SK-N-SH treated with all-trans-retinoic acid at 6 μM for 48 hours (cell line): ENCODE measurements around the gene PRCC.

Experiments used
- ATAC-seq: fragments of 200-7000 bp; cut with Tn5 transposase; 3 replicates; pipeline ENCODE4 v1.9.1; 2020; ENCODE audit warnings: mild to moderate bottlenecking, moderate library complexity
- ARNTL ChIP-seq: fragments of 450-650 bp; formaldehyde crosslinking; IDR thresholded peaks from 2 replicates; pipeline ENCODE4 v1.5.0; 2020; ENCODE audit warnings: low read depth, mild to moderate bottlenecking, moderate library complexity, borderline replicate concordance
- BACH2 ChIP-seq: fragments of 250-450 bp; sonication (Bioruptor Pico); IDR thresholded peaks from 2 replicates; pipeline ENCODE4 v1.9.0; 2021; ENCODE audit warnings: mild to moderate bottlenecking, borderline replicate concordance
- CSDC2 ChIP-seq: fragments of 250-450 bp; sonication (Bioruptor Pico); IDR thresholded peaks from 2 replicates; pipeline ENCODE4 v1.5.0; 2020; ENCODE audit warnings: mild to moderate bottlenecking, moderate library complexity
- ESRRG ChIP-seq: fragments of 250-450 bp; sonication (Bioruptor Pico); IDR thresholded peaks from 2 replicates; pipeline ENCODE4 v1.6.1; 2021; ENCODE audit warnings: mild to moderate bottlenecking
- GLIS3 ChIP-seq: fragments of 250-450 bp; sonication (Bioruptor Pico); IDR thresholded peaks from 2 replicates; pipeline ENCODE4 v1.5.0; 2020; ENCODE audit warnings: mild to moderate bottlenecking, moderate library complexity
- ISL1 ChIP-seq: fragments of 250-450 bp; sonication (Bioruptor Pico); IDR thresholded peaks from 2 replicates; pipeline ENCODE4 v2.1.2; 2022; ENCODE audit warnings: mild to moderate bottlenecking, moderate library complexity
- OSR1 ChIP-seq: fragments of 250-450 bp; sonication (Bioruptor Pico); IDR thresholded peaks from 2 replicates; pipeline ENCODE4 v1.8.0; 2022; ENCODE audit warnings: moderate library complexity, mild to moderate bottlenecking, inconsistent platforms
- SNAI2 ChIP-seq: fragments of 250-450 bp; sonication (Bioruptor Pico); IDR thresholded peaks from 2 replicates; pipeline ENCODE4 v1.5.0; 2020; ENCODE audit warnings: mild to moderate bottlenecking, moderate library complexity
- TCF4 ChIP-seq: fragments of 250-450 bp; sonication (Bioruptor Pico); IDR thresholded peaks from 2 replicates; pipeline ENCODE4 v1.8.0; 2021; ENCODE audit warnings: mild to moderate bottlenecking, moderate library complexity, borderline replicate concordance
- TOX ChIP-seq: fragments of 250-450 bp; sonication (Bioruptor Pico); IDR thresholded peaks from 2 replicates; pipeline ENCODE4 v1.8.0; 2021; ENCODE audit warnings: mild to moderate bottlenecking, moderate library complexity, borderline replicate concordance
- ZC3H10 ChIP-seq: fragments of 250-450 bp; sonication (Bioruptor Pico); IDR thresholded peaks from 2 replicates; pipeline ENCODE4 v1.5.1; 2021; ENCODE audit warnings: mild to moderate bottlenecking, moderate library complexity
- ZFP3 ChIP-seq: fragments of 250-450 bp; sonication (Bioruptor Pico); IDR thresholded peaks from 2 replicates; pipeline ENCODE4 v1.5.0; 2020; ENCODE audit warnings: mild to moderate bottlenecking, moderate library complexity
- ZNF70 ChIP-seq: fragments of 450-650 bp; formaldehyde crosslinking; IDR thresholded peaks from 2 replicates; pipeline ENCODE4 v1.5.0; 2020; ENCODE audit warnings: mild to moderate bottlenecking, moderate library complexity
- ZNF8 ChIP-seq: fragments of 450-650 bp; formaldehyde crosslinking; IDR thresholded peaks from 2 replicates; pipeline ENCODE4 v1.5.0; 2020; ENCODE audit warnings: mild to moderate bottlenecking, moderate library complexity
- TF ChIP-seq, protein P1 (sequence below): fragments of 250-450 bp; sonication (Bioruptor Pico); IDR thresholded peaks from 2 replicates; pipeline ENCODE4 v1.5.0; 2020; ENCODE audit warnings: mild to moderate bottlenecking, moderate library complexity
- TF ChIP-seq, protein P2 (sequence below): fragments of 250-450 bp; sonication (Bioruptor Pico); IDR thresholded peaks from 2 replicates; pipeline ENCODE4 v1.8.0; 2020; ENCODE audit warnings: mild to moderate bottlenecking, moderate library complexity, borderline replicate concordance
- TF ChIP-seq, protein P3 (sequence below): fragments of 250-450 bp; sonication (Bioruptor Pico); IDR thresholded peaks from 2 replicates; pipeline ENCODE4 v1.5.1; 2020; ENCODE audit warnings: low read depth, mild to moderate bottlenecking, moderate library complexity
- TF ChIP-seq, protein P4 (sequence below): fragments of 250-450 bp; sonication (Bioruptor Pico); IDR thresholded peaks from 2 replicates; pipeline ENCODE4 v1.5.1; 2021; ENCODE audit warnings: mild to moderate bottlenecking, moderate library complexity
- TF ChIP-seq, protein P5 (sequence below): fragments of 250-450 bp; sonication (Bioruptor Pico); IDR thresholded peaks from 2 replicates; pipeline ENCODE4 v1.8.0; 2021; ENCODE audit warnings: low read depth, mild to moderate bottlenecking, moderate library complexity, borderline replicate concordance

Gene PRCC

DNA sequence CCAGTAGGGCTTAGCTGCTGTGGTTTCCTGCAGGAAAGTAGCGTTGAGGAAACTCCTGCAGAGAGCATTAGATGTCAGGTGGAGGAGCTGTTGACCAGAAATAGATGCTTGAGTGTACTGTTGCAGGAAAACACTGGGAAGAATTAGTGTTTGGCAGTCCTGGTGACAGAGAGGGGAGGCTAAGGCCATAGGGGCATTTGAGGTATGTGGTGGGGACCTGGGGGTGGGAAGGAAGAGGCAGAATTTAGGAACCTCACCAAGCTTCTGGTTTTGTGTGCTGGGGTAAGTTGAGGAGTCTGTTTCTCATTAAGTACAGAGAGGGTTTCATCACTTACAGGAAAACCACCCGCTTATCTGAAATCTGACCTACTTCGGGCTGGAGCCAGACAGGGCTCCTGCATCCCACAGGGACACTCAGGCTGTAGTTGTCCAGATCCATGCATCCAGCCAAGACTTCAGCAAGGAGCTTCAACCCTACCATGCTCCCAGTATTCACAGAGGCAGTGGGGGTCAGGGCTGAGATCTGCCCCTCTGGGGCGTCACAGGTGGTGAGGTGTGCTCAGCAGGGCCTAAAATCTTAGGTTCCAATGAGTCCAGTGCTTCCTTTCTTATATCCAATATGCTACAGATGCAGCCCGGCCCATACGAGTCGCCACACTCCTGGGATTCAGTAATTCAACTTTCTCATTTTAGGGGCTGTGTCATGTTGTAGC, 34.2 kb downstream of the PRCC start (continued):
- TF ChIP-seq, protein P1, sequence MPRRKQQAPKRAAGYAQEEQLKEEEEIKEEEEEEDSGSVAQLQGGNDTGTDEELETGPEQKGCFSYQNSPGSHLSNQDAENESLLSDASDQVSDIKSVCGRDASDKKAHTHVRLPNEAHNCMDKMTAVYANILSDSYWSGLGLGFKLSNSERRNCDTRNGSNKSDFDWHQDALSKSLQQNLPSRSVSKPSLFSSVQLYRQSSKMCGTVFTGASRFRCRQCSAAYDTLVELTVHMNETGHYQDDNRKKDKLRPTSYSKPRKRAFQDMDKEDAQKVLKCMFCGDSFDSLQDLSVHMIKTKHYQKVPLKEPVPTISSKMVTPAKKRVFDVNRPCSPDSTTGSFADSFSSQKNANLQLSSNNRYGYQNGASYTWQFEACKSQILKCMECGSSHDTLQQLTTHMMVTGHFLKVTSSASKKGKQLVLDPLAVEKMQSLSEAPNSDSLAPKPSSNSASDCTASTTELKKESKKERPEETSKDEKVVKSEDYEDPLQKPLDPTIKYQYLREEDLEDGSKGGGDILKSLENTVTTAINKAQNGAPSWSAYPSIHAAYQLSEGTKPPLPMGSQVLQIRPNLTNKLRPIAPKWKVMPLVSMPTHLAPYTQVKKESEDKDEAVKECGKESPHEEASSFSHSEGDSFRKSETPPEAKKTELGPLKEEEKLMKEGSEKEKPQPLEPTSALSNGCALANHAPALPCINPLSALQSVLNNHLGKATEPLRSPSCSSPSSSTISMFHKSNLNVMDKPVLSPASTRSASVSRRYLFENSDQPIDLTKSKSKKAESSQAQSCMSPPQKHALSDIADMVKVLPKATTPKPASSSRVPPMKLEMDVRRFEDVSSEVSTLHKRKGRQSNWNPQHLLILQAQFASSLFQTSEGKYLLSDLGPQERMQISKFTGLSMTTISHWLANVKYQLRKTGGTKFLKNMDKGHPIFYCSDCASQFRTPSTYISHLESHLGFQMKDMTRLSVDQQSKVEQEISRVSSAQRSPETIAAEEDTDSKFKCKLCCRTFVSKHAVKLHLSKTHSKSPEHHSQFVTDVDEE (CRISPR knock-in tag): peak; percentile 83; the same call in 1 of the 2 replicates
- TF ChIP-seq TCF4 (CRISPR knock-in tag): peak; percentile 95
- TF ChIP-seq ZNF8 (CRISPR knock-in tag): no peak
- no peak for TF ChIP-seq GLIS3 (CRISPR knock-in tag)
- TF ChIP-seq ZC3H10 (CRISPR knock-in tag): peak; percentile 79
- peak; percentile 77; the same call in 1 of the 2 replicates for TF ChIP-seq CSDC2 (CRISPR knock-in tag)

DNA sequence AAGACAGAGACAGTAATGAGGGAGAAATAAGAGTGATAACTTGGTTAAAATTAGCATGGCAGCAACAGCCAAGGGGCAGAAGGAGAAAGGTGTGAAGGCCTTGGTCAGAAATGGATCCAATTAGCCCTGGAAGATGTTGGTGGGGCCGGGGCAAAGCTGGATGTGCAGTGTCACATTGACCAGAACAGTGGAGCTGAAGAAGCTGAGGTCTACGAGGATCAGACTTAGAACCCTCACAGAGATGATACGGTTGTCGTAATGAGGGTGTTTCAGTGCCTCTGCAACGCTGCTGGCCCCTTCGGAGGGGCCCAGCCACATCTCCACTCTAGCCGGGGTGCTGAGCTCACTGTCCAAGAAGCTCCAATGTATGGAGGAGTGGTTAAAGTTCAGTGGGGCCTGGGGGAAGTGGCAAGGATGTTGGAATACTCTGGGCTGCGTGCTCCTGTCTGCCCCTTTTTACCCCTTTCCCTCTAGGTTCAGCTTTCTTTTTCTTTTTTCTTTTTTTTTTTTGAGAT, 35.1 kb downstream of the PRCC start:
- no peak for ATAC-seq
- TF ChIP-seq, protein P1 (CRISPR knock-in tag): no peak
- TF ChIP-seq BACH2 (CRISPR knock-in tag) (no peak), ISL1 (CRISPR knock-in tag) (no peak), ZC3H10 (CRISPR knock-in tag) (no peak), OSR1 (CRISPR knock-in tag) (no peak), SNAI2 (no peak), ZFP3 (CRISPR knock-in tag) (no peak), ZNF8 (CRISPR knock-in tag) (no peak), CSDC2 (CRISPR knock-in tag) (no peak), ARNTL (CRISPR knock-in tag) (no peak), TOX (no peak), GLIS3 (CRISPR knock-in tag) (no peak), ZNF70 (no peak), ESRRG (no peak)
- TF ChIP-seq, protein P2, sequence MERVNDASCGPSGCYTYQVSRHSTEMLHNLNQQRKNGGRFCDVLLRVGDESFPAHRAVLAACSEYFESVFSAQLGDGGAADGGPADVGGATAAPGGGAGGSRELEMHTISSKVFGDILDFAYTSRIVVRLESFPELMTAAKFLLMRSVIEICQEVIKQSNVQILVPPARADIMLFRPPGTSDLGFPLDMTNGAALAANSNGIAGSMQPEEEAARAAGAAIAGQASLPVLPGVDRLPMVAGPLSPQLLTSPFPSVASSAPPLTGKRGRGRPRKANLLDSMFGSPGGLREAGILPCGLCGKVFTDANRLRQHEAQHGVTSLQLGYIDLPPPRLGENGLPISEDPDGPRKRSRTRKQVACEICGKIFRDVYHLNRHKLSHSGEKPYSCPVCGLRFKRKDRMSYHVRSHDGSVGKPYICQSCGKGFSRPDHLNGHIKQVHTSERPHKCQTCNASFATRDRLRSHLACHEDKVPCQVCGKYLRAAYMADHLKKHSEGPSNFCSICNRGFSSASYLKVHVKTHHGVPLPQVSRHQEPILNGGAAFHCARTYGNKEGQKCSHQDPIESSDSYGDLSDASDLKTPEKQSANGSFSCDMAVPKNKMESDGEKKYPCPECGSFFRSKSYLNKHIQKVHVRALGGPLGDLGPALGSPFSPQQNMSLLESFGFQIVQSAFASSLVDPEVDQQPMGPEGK (CRISPR knock-in tag): no peak
- TF ChIP-seq, protein P3, sequence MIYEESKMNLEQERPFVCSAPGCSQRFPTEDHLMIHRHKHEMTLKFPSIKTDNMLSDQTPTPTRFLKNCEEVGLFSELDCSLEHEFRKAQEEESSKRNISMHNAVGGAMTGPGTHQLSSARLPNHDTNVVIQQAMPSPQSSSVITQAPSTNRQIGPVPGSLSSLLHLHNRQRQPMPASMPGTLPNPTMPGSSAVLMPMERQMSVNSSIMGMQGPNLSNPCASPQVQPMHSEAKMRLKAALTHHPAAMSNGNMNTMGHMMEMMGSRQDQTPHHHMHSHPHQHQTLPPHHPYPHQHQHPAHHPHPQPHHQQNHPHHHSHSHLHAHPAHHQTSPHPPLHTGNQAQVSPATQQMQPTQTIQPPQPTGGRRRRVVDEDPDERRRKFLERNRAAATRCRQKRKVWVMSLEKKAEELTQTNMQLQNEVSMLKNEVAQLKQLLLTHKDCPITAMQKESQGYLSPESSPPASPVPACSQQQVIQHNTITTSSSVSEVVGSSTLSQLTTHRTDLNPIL (CRISPR knock-in tag): no peak
- TF ChIP-seq, protein P4, sequence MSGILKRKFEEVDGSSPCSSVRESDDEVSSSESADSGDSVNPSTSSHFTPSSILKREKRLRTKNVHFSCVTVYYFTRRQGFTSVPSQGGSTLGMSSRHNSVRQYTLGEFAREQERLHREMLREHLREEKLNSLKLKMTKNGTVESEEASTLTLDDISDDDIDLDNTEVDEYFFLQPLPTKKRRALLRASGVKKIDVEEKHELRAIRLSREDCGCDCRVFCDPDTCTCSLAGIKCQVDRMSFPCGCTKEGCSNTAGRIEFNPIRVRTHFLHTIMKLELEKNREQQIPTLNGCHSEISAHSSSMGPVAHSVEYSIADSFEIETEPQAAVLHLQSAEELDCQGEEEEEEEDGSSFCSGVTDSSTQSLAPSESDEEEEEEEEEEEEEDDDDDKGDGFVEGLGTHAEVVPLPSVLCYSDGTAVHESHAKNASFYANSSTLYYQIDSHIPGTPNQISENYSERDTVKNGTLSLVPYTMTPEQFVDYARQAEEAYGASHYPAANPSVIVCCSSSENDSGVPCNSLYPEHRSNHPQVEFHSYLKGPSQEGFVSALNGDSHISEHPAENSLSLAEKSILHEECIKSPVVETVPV: no peak
- TF ChIP-seq, protein P5, sequence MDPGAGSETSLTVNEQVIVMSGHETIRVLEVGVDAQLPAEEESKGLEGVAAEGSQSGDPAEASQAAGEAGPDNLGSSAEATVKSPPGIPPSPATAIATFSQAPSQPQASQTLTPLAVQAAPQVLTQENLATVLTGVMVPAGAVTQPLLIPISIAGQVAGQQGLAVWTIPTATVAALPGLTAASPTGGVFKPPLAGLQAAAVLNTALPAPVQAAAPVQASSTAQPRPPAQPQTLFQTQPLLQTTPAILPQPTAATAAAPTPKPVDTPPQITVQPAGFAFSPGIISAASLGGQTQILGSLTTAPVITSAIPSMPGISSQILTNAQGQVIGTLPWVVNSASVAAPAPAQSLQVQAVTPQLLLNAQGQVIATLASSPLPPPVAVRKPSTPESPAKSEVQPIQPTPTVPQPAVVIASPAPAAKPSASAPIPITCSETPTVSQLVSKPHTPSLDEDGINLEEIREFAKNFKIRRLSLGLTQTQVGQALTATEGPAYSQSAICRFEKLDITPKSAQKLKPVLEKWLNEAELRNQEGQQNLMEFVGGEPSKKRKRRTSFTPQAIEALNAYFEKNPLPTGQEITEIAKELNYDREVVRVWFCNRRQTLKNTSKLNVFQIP: no peak
